Cardiac fibroblast (primary cell): Measurements from ENCODE around the gene ZCCHC17.
"Not testable (repeated sequence)": the region's sequence is repeated elsewhere in the genome, so short reads cannot be mapped to it uniquely, and the experiment has no call there.

Experiments used
- DNase-seq, 2 donors: peaks; one replicate each; pipeline versions ENCODE4 v3.0.0 to v3.0.0-alpha.2; 2010; ENCODE audit warnings: low read depth in 2 of 2
- H3K4me3 ChIP-seq, 2 donors: replicated peaks in 1 of 2; 1 replicate in 1 of 2; 2 replicates in 1 of 2; pipeline ENCODE4 v1.5.1; 2011; ENCODE audit warnings: low read depth in 2 of 2, low read length in 2 of 2, mild to moderate bottlenecking in 2 of 2, moderate library complexity in 1 of 2
- CTCF ChIP-seq: IDR thresholded peaks from one replicate; pipeline ENCODE4 v1.5.1; 2011; ENCODE audit warnings: low read depth, mild to moderate bottlenecking, low read length, inconsistent platforms

The ZCCHC17 gene

DNA sequence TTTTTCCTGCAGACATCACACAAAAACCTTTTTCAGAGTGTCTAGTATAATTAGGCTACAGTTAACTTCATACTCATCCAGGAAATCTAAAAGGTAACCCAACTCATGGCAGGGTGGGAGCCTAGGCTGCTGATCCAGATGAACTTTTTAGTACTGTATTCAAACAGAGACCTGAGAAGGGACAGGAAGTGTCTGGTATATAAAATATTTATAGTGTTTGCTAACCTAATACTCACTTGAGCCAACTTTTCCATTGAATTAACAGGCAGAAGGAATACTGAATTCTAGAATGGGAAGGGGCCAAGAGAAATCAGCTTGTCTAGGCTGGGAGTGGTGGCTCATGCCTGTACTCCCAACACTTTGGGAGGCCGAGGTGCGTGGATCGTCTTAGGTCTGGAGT, 34.9 kb upstream of the ZCCHC17 start:
- TF ChIP-seq CTCF: no peak
- H3K4me3 ChIP-seq: no peak overlapping the region
- no peak for DNase-seq

- not testable (repeated sequence) for DNase-seq, H3K4me3 ChIP-seq
Measured at GRCh38 chr1:31262393-31262792, 34.4 kb upstream of the ZCCHC17 start.

DNA sequence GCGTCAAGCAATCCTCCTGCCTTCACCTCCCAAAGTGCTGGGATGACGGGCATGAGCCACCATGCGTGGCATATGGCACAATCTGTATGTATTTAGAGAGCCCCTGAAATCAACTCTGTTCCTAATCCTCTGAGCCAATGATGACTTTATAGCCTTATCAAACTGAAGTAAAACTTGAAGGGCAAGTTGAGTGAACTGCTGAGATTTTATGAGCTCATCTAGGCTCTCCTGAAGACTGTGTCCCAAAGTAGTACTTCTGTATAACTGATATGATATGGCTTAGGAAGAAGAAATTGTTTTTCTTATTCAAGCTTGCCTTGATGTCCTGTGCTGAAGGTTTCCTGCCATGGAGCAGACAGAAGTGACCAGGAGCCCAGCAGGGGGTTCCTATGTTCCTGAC, 33.4 kb upstream of the ZCCHC17 start:
- TF ChIP-seq CTCF: no peak
- no peak for DNase-seq
- no peak overlapping the region for H3K4me3 ChIP-seq

- DNase-seq: no peak
- no peak overlapping the region for H3K4me3 ChIP-seq
- TF ChIP-seq CTCF: no peak
Measured at GRCh38 chr1:31264790-31265386, 31.9 kb upstream of the ZCCHC17 start.

DNA sequence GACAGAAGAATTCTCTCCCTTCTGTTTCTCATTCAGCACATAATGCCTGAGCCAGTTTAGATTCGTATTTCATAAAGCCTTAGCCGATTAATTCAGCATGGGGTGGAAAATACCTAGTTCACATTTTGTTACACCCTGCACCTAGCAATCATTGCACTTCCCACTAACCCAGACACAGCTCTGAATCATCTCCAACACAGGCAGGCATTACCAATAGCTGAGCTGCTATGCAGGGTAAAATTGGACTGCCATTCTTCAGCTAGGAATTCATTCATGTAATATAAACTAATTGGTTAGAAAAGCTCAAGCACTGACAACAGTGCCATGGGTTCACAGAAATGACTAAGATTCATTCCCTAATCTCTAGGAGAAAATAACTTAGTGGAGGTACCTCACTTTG, 30.3 kb upstream of the ZCCHC17 start:
- DNase-seq: no peak
- no peak for TF ChIP-seq CTCF
- H3K4me3 ChIP-seq: no peak overlapping the region

DNA sequence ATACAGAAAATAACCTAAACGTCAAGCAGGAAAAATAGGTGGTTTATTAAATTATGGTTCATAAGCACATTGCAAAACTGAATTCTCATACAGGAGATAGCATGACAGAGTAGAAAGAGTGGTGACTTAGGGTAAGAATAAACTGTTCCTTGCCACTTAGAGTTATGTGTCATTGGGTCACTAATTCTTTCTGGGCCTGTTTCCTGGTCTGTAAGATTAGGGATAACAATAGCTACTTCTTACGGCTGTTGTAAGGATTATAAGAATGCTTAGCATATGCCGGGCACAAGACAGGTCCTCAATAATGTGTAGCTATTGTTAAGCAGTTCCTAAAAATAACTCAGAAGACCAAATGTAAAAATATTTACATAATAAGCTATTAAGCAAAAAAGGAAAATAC, 24.5 kb upstream of the ZCCHC17 start:
- no peak overlapping the region for H3K4me3 ChIP-seq
- no peak for DNase-seq
- TF ChIP-seq CTCF: no peak

GRCh38 chr1:31273619-31274018, 23.2 kb upstream of the ZCCHC17 start:
- H3K4me3 ChIP-seq: no peak overlapping the region
- DNase-seq: no peak
- no peak for TF ChIP-seq CTCF

DNA sequence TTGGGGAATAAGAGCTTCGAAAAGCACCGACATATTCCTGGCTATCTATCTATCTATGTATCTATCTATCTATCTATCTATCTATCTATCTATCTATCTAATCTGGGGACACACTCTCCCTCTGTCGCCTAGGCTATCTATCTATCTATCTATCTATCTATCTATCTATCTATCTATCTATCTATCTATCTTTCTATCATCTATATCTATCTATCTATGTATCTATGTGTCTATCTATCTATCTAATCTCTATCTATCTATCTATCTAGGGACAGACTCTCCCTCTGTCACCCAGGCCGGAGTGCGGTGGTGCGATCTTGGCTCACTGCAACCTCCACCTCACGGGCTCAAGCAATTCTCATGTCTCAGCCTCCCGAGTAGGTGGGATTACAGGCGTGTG, 14.4 kb upstream of the ZCCHC17 start:
- H3K4me3 ChIP-seq, DNase-seq: not testable (repeated sequence)

- H3K4me3 ChIP-seq, DNase-seq: not testable (repeated sequence)
Measured at GRCh38 chr1:31287791-31288190, 9.0 kb upstream of the ZCCHC17 start.
